ENCODE results near the gene GLDN. TPM values are rescaled to one million over a fixed set of nuclear protein-coding genes. Genes with fewer than 3 reads are reported as not detected.

GLDN gene
- total and polyA plus RNA-seq, 2 of the 8 experiments (the other 6 are each of a cell fraction or from before 2014, with no cell fraction given) = 0.24 to 0.50 TPM

DNA sequence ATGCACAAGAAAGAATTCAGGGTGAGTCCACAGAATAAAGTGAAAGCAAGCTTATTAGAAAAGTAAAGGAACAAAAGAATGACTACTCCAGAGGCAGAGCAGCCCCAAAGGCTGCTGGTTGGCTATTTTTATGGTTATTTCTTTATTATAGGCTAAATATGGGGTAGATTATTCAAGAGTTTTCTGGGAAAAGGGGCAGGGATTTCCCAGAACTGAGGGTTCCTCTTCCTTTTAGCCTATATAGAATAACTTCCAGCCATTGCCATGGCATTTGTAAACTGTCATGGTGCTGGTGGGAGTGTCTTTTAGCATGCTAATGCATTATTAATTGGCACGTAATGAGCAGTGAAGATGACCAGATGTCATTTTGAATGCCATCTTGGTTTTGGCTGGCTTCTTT is 13.6 kb downstream of the GLDN start:
- Histone ChIP-seq H3K9me3 (ENCODE audit: insufficient read depth in 2 of 2, low read depth in 1 of 2, low read length in 1 of 2) (no peaks in the 10 kb centered on the region), H3K27ac (ENCODE audit: low read depth, low read length) (no peak overlapping the region), H4K8ac (ENCODE audit: extremely low read depth, insufficient read depth, low read length) (no peak overlapping the region), H2BK20ac (ENCODE audit: low read length) (no peak overlapping the region), H3K4me1 (replicated peaks in 1 of 4; ENCODE audit: control insufficient read depth in 3 of 4, insufficient read depth in 4 of 4, low read length in 3 of 4) (no peaks in the 10 kb centered on the region), H3K27me3 (replicated peaks in 1 of 4; ENCODE audit: control insufficient read depth in 3 of 4, extremely low read depth in 1 of 4, insufficient read depth in 3 of 4, low read length in 3 of 4) (no peaks in the 10 kb centered on the region), H3K14ac (ENCODE audit: insufficient read length) (no peak overlapping the region), H4K20me1 (replicated peaks in 1 of 2; ENCODE audit: control insufficient read depth in 1 of 2, insufficient read depth in 2 of 2, low read length in 2 of 2) (no peaks in the 10 kb centered on the region), H3K4me2 (ENCODE audit: insufficient read depth in 1 of 2, low read depth in 2 of 2, low read length in 2 of 2) (no peak overlapping the region), H2BK15ac (ENCODE audit: low read length) (no peak overlapping the region), H2BK12ac (ENCODE audit: low read depth, low read length) (no peak overlapping the region), H2AK5ac (ENCODE audit: low read depth, low read length) (no peak overlapping the region), H3K79me1 (ENCODE audit: low read depth, low read length) (no peaks in the 10 kb centered on the region), H3K4ac (replicated peaks; ENCODE audit: insufficient read length, low read depth, low read length) (no peak overlapping the region), H3K56ac (replicated peaks; ENCODE audit: insufficient read length, low read depth, low read length) (no peak overlapping the region), H3K18ac (ENCODE audit: extremely low read depth, low read length) (no peak overlapping the region), H3K9ac (replicated peaks in 1 of 4; ENCODE audit: extremely low read depth in 1 of 4, low read depth in 3 of 4, low read length in 3 of 4) (no peak overlapping the region), H3K4me3 (ENCODE audit: extremely low read depth in 1 of 4, insufficient read depth in 2 of 4, low read depth in 3 of 4, low read length in 4 of 4) (no peak overlapping the region), H3K23ac (ENCODE audit: insufficient read length) (no peak overlapping the region), H3K79me2 (ENCODE audit: control insufficient read depth in 1 of 2, insufficient read depth in 2 of 2, low read length in 2 of 2) (no peaks in the 10 kb centered on the region), H4K91ac (replicated peaks; ENCODE audit: insufficient read length, low read length) (no peak overlapping the region), H2BK120ac (replicated peaks; ENCODE audit: low read depth, low read length) (no peak overlapping the region), H2AFZ (ENCODE audit: low read length) (no peak overlapping the region), H3K36me3 (ENCODE audit: control insufficient read depth in 2 of 4, insufficient read depth in 4 of 4, low read length in 3 of 4) (no peaks in the 10 kb centered on the region), H2BK5ac (ENCODE audit: low read depth, low read length) (no peak overlapping the region), H3K23me2 (ENCODE audit: low read depth, low read length) (no peaks in the 10 kb centered on the region), H4K5ac (ENCODE audit: insufficient read length, low read depth, low read length) (no peak overlapping the region)
- CTCF ChIA-PET (ENCODE audit: partially characterized antibody) = no interaction called here
- no peak for TF ChIP-seq TCF12 (IDR thresholded peaks at IDR 0.05; ENCODE audit: low read depth, low read length)
- no peak for TF ChIP-seq SP1 (IDR thresholded peaks at IDR 0.05; ENCODE audit: low read depth, low read length)
- TF ChIP-seq TBP (IDR thresholded peaks at IDR 0.05; ENCODE audit: low read depth, low read length) = no peak
- TF ChIP-seq SP4 (IDR thresholded peaks at IDR 0.05; ENCODE audit: low read length) = no peak
- TF ChIP-seq, protein P1, sequence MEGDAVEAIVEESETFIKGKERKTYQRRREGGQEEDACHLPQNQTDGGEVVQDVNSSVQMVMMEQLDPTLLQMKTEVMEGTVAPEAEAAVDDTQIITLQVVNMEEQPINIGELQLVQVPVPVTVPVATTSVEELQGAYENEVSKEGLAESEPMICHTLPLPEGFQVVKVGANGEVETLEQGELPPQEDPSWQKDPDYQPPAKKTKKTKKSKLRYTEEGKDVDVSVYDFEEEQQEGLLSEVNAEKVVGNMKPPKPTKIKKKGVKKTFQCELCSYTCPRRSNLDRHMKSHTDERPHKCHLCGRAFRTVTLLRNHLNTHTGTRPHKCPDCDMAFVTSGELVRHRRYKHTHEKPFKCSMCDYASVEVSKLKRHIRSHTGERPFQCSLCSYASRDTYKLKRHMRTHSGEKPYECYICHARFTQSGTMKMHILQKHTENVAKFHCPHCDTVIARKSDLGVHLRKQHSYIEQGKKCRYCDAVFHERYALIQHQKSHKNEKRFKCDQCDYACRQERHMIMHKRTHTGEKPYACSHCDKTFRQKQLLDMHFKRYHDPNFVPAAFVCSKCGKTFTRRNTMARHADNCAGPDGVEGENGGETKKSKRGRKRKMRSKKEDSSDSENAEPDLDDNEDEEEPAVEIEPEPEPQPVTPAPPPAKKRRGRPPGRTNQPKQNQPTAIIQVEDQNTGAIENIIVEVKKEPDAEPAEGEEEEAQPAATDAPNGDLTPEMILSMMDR (IDR thresholded peaks at IDR 0.05; ENCODE audit: control extremely low read depth in 1 of 3, insufficient read depth in 1 of 3, low read depth in 1 of 3, low read length in 3 of 3) = no peak
- TF ChIP-seq EZH2 (IDR thresholded peaks at IDR 0.05; ENCODE audit: low read depth, low read length, severe bottlenecking) = no peak
- no peak for TF ChIP-seq PHF8 (conservative IDR thresholded peaks at IDR 0.05; ENCODE audit: low read depth, low read length)
- no peak for TF ChIP-seq MAFK (IDR thresholded peaks at IDR 0.05; ENCODE audit: low read depth, low read length)
- no peak for TF ChIP-seq KDM5A (IDR thresholded peaks at IDR 0.05; ENCODE audit: low read length)
- no peak for TF ChIP-seq HDAC2 (IDR thresholded peaks at IDR 0.05; ENCODE audit: borderline replicate concordance in 1 of 2, low read depth in 2 of 2, low read length in 2 of 2)
- no peak for TF ChIP-seq GTF2F1 (IDR thresholded peaks at IDR 0.05; ENCODE audit: borderline replicate concordance, low read depth, low read length)
- TF ChIP-seq RBBP5 (IDR thresholded peaks at IDR 0.05; ENCODE audit: borderline replicate concordance, low read depth, low read length) = no peak
- TF ChIP-seq SIRT6 (IDR thresholded peaks at IDR 0.05; ENCODE audit: low read length) = no peak
- FAIRE-seq (no peak), DNase-seq (ENCODE audit: low read depth in 1 of 2, low spot score in 2 of 2) (no peak)
- 86% methylated on average over 1 of the region's 1 CpG; no CpG with 5 or more reads in 1 of the 2 experiments for WGBS, 2 experiments (ENCODE audit: extremely low coverage in 1 of 2, insufficient coverage in 1 of 2, insufficient read length in 1 of 2, insufficient replicate concordance in 2 of 2, low coverage in 1 of 2, low lambda C conversion rate in 2 of 2, missing lambda C conversion rate in 1 of 2)
- POLR2A ChIA-PET (ENCODE audit: partially characterized antibody) = no interaction called here
